Activated CD8-positive, alpha-beta memory T cell treated with anti-CD3 and anti-CD28 coated beads for 4 hours (primary cell): ENCODE measurements around the gene NAA60.
"Not testable (repeated sequence)": the region's sequence is repeated elsewhere in the genome, so short reads cannot be mapped to it uniquely, and the experiment has no call there.

Experiments
- DNase-seq, 2 donors: peaks; one replicate each; pipeline ENCODE4 v3.0.0-alpha.2; 2020; ENCODE audit warnings: low read depth in 2 of 2

NAA60 gene

DNA sequence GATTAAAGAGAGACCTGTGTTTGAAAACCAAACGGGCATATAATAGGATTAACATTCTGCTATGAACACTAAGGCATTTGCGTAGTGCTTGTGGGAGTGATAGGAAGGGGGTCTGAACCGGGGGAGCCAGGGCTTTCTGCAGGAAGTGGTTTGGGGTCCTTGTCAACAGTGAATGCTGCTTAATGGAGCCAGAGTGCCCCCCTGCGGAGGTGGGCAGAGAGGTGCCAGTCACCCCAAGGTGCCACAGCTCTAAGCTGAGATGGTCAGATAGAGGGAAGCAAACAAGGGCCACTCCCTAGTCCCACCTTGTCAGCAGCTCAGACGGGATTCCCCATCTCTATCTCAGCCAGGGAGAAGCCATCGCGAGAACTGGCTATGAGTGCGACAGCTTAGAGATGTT, 17.7 kb downstream of the NAA60 start:
- peak in 1 of 2 donors; percentile 24 for DNase-seq

GRCh38 chr16:3465301-3465700, 21.8 kb downstream of the NAA60 start:
- DNase-seq: no peak

DNA sequence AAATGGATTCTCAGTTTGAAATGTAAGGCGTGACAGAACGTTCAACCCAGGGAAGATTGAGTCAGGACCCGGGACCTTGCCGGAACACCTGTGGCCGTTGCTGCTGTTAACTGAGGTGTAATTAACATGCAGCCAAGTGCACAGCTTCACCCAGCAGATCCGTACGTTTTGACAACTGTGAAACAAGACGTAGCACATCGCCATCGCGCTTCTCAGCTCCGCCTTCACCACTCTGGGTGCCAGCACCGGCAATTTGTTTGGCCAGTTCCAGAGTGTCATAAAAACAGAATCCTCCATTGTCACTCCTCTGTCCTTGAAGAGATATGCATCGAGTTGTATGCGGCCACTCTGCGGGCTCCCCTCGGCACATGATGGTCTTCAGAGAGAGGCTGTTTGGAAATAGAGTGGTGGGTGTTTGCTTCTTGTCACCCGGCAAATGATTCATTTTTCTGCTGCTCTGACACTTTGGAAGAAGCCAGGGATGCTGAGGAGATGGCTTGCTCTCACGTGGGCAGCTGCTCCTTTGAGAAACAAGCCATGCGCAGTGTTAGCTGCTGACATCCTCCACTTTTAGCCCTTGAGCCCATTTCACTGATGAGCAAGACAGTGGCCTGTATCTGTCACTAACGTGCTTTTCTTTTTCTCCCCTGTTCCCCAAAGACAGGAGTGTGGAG, 22.6 kb downstream of the NAA60 start:
- DNase-seq: no peak

DNA sequence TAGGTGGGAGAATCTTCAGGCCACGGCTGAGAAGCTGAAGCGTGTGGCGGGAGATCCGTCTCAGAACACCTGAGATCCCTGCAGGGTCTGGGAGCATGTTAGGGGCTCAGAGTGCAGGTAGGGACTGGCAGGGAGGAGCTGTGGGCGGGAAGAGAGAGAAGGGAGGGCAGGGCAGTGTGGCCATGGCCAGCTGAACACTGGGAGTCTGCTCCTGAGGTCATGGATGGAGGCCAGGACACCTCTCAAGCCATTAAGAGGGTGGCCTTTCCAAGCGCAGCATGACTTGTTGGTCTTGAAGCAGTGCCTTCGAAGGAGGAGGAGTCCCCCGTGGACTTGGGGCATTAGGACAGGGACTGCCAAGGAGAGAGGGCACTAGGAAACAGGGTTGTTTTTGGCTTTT, 23.7 kb downstream of the NAA60 start:
- no peak for DNase-seq

- no peak for DNase-seq
These were observed 24.4 kb downstream of the NAA60 start for GRCh38 chr16:3467921-3468320.

GRCh38 chr16:3468501-3468900, 25.0 kb downstream of the NAA60 start:
- no peak for DNase-seq

DNA sequence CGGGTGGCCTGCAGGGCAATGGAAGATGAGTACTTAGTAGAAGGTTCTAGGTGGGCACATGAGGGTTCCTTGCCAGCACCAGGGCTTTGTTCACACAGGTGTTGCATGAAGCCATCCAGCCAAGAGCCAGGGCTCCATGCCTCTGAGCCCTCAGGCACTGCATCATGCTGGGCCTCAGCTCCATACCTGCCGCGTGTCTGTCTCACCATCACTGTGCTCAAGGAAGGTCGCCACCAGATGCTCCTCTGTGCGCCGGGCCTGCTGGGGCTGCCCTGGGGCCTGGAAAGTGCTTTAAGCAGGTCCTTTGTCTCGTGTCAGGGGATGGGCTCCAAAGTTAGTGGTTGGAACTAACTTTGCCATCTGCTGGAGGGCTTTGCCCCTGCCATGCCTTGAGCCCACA, 26.3 kb downstream of the NAA60 start:
- DNase-seq: no peak

DNA sequence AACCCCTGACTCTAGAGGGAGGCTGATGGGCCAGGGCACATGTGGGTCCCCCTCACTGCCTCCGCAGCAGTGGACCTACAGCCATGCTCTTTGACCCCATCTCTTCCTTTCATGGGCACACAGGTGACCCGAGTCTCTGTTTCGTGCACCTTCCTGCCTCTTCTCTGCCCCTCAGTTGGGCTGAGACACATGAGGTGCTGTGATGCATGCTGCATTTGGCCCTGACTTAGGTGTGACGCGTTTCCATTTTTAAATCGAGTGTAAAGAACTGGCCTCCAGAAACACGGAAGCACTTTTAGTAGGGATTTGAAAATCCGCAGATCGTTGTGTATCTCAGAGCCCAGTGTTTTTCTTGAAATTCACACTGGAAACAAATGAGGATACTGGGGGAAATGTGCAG, 27.2 kb downstream of the NAA60 start:
- no peak for DNase-seq

DNA sequence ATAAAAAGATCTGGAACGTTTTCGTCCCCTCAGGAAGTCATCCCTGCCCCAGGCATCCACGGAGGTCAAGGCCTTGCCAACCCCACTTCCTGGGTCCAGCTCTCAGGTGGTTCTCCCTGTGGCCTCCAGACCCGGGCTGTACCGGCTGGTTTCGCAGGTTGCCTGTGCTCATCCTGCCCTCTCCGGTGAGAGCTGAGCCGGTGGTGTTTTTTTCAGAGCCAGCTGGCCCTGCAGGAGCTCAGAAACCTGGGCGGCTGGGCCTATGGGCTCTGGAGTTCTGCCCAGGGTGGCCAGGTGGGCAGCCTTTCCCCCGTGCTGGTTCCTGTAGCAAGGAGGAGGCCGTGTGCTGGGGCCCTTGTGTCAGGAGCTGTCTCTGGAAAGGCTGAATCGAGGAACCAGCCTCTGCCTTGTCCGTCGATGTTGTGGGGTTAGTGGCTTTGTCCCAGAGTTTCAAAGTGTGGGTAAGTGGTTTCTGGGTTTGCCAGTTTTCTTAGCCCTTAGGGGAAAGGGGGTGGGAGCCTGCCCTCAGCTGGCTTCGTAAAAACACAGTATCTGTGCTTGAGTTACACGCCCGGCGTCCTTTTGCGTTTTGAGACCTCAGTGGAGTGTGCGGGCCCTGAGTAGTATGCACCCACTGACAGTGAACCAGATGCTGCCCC, 28.2 kb downstream of the NAA60 start:
- no peak for DNase-seq

- no peak for DNase-seq
These were observed 29.6 kb downstream of the NAA60 start for GRCh38 chr16:3472878-3473595.

GRCh38 chr16:3473596-3473943, 30.1 kb downstream of the NAA60 start:
- DNase-seq: not testable (repeated sequence)

DNA sequence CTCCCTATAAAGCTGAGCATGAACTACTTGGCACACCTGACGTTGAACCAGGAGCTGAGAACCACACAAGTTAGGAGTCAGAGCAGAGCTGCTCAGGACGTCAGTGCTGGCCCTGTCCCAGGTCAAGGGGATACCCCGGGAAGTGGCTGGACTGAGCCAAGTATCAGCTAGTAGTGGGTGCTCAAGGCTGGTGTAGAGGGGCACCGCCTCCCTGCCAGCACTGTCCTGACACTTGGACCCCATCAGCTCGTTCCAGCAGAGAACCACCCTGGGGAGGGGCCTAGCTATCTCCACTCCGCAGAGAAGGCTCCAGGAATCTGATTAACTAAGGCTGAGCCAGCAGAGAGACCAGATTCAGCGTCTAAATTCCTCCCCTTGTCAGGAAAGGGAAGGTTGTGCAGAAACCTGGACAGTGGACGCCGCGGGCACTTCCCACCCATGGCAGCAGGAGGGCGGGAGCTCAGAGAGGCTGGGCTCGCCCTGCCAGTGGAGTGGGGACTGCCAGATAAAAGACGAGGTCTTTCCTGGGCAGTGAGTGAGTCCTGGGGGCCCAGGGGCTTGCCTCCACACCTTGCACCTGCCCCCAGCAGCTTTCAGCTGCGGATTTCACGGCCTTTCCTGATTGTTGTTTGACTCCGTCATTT, 30.8 kb downstream of the NAA60 start:
- DNase-seq: no peak

DNA sequence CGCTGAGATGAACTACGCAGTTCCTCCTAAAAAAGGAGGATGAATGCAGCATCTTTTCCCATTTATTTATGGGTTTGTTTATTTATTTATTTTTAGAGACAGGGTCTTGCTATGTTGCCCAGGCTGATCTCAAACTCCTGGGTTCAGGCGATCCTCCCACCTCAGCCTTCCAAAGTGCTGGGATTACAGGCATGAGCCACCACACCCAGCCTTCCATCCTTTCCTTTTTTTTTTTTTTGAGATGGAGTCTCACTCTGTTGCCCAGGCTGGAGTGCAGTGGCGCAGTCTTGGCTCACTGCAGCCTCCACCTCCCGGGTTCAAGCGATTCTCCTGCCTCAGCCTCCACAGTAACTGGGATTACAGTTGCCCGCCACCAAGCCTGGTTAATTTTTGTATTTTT, 31.4 kb downstream of the NAA60 start:
- not testable (repeated sequence) for DNase-seq

- DNase-seq: no peak
These were observed 32.3 kb downstream of the NAA60 start for GRCh38 chr16:3475604-3476375.

GRCh38 chr16:3476409-3476808, 32.9 kb downstream of the NAA60 start:
- DNase-seq: no peak

GRCh38 chr16:3478242-3478925, 34.9 kb downstream of the NAA60 start:
- no peak for DNase-seq

DNA sequence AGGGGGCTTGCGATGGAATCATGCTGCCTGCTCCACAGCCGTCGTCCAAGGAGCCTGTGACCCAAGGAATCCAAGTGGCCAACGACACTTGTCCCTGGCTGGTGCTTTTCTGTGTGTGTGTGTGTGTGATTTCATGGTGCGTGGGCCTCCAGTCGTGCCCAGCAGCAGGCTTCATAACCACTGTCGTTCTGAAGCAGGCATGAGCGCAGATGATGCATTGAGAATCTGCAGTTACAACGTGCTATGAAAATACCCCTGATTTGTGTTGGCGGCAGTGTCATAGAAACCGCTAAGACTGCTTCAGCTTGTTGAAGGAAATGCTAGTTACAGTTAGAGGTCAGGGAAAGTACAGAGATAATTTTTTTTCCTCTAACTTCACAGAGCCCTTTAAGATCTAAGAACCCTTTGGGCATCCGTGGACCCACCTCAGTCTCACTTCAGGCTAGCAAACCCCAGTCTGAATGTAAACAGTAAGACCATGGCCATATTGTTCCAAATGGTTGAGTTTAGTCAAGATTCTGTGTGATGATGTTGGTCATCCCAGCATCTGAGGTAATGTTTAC, 36.3 kb downstream of the NAA60 start:
- no peak for DNase-seq

- DNase-seq: no peak
These were observed 37.6 kb downstream of the NAA60 start for GRCh38 chr16:3480901-3481695.

DNA sequence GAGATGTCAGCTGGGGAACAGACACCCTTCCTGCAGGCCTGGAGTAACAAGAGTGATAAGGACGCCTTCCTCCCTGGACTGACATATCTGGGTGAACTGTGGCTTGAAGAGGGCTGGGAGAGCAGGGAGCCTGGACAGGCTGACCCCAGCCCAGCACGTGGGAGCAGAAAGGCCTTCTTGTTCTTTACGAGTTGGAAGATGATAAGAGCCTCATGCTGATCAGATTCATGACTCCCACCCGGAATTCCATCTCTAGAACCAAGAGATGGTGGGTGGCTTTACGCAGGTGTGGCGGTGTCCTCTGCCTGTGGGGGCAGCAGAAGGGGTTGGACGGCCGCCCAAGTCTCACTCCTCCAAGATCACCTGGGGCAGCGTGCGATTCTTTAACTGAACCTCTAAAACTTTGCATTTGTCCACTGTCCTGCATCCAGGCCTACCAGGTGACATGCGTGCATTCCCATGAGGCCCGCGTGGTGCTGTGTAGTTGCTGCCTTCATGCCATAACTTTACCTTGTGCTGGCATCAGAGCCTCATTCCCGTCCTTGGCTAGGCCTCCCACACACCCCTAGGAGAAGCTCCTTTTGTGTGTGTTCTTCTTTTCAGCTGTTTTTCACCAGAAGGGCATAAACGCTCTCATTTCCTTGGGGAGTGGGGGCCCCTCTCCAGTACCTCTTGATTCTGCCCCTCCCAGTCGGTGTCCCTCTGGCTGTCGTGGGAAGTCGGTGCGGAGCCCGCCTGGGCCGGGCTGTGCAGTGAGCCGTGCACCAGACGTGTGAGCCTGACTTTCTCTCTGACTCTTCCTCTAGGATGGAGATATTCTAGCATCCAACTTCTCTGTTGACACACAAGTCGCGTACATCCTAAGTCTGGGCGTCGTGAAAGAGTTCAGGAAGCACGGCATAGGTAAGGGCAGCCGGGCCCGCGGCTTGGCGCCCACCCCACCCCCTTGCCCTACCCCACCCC, 38.5 kb downstream of the NAA60 start:
- DNase-seq: no peak
